HTR-8/SVneo (cell line): ENCODE measurements around the gene C2CD2.
"Not testable (repeated sequence)": the region's sequence is repeated elsewhere in the genome, so short reads cannot be mapped to it uniquely, and the experiment has no call there.

Source experiments
- DNase-seq: peaks from one replicate; pipeline ENCODE4 v3.0.0; 2011; ENCODE audit warnings: low spot score, mixed read lengths; ENCODE audit not compliant: insufficient read length
- FAIRE-seq: peaks from 2 replicates; lab custom pipeline; 2011; peaks lifted over from hg19 to GRCh38; lab: Jason Lieb, UNC

C2CD2 gene

DNA sequence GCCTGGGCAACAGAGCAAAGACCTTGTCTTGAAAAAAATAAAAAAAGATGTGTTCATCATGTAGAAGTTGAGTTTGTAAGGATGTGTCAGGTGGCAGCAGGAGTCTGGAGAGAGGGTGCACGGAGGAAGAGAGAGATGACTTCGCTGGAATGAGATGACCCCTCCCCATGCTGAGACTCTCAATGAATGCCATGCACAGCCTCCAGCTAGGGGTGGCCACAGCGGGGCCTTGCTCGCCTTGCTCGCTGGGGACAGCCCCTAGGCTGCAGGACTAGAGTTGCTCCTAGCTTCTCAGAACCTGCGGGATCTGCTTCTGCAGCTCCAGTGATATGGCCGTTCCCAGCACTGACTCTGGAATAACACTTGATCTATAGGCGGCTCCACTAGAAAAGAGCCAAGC is 6.6 kb upstream of the C2CD2 start:
- DNase-seq (no peak), FAIRE-seq (no peak)

DNA sequence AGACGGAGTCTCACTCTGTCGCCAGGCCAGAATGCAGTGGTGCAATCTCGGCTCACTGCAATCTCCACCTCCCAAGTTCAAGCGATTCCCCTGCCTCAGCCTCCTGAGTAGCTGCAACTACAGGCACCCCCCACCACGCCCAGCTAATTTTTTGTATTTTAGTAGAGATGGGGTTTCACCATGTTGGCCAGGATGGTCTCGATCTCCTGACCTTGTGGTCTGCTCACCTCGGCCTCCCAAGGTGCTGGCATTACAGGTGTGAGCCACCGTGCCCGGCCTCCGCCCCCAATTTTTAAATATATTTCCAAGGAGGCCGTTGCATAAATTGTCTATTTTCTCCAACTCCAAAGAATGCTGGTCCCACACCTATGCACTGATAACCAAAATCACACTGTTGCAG is 5.9 kb upstream of the C2CD2 start:
- not testable (repeated sequence) for FAIRE-seq, DNase-seq

DNA sequence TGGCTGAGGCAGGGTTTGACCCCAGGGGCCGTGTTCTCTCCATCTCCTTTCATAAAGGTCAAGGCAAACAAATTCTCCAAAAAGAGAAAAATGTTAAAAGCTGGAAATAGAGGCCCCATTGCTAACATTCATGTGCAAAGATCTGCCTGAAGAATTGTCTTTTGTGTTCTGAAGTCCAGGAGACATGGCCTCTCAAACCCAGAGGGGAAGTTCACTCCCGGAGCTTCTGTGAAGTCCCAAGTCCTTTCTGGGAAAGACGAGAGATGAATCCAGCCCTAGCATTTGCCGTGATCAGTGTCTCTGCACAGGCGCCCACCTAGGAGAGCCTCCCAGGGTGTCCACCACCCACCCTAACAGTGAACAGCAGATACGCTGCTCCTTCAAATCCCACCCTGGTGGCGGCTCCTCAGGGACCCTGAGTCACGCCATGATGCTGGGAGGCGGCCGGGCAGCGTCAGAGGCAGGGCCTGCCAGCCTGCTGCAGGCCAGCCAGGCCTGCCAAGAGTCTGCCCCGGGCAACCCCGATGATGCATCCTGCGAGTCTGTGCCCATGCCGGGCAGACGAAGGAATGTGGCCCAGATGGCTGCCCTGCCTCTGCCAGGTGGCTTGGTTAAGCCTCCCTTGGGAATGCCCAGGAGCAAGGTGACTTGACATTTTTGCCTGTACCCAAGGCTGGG is 5.2 kb upstream of the C2CD2 start:
- FAIRE-seq, result no peak
- DNase-seq, result no peak

DNA sequence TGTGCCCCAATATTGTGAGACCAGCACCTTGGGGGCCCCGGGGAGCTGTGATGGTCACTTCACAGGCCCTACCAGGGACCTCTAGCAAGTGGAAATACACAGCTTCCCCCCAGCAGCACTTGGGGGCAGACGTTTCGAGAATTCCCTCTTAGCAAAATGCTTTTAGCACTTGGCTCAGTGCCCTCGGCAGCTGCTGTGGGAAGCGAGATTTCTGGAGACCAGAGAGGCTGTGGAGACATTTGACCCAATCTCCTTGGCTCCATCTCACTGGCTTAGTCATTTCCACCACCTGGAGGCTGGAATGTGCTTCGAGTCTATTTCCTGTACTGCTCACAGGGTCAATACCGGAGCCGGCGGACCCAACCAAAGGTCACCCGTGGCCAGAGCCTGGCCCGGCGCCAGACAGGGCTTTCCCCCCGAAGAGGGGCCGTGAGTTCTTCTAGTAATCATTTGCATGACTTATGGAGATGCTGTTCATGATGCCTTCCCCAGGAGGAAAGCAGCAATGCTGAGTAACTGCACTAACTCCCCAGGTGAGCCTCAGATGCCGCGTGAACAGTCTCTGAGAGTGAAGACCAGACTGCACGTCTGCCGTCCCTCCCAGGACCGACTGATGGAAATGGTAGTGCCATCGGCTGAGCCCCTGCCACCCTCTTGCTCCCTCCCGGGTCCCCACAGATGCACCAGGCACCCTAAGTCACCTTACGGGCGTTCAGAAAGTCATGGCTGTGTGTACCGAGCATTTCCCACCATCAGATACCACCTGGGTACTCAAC is 4.4 kb upstream of the C2CD2 start:
- DNase-seq, result peak; percentile 86
- FAIRE-seq, result no peak

DNA sequence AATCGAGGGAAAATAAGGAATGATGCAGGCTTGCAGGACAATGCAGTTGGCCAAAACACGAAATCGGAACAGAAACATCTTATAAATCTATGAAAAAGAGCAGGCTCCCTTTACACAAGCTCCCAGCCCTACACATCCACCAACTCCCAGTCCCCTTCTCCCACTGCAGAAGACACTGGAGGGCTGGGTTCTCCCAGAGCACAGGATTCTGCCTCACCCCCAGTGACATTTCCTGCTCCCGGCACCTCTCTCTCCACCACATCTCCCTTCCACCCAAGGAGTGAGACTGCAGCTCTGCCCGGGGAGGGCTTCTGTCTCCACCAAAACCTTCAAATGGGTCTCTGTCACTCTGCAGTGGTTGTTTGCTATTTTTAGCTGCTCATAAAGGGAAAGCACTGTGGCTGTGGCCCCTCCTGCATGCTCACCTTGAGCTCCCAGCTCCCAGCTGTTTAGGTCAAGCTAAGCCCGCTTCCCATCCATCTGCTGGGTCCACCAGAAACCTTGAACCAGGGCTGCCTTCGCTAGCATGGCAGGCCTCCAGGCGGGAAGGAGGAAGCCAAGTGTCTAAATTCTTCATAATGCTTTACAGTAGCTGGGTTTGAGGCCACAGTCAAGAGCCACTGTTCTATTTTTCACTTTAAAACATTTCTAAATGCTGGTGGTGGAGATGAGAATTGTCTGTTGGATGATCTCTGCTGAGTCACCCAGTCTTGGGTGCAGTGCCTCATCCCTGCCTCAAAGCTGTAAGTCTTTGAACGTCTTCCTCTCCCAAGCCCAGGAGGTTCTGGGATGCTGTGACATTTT is 3.3 kb upstream of the C2CD2 start:
- FAIRE-seq (no peak), DNase-seq (no peak)

DNA sequence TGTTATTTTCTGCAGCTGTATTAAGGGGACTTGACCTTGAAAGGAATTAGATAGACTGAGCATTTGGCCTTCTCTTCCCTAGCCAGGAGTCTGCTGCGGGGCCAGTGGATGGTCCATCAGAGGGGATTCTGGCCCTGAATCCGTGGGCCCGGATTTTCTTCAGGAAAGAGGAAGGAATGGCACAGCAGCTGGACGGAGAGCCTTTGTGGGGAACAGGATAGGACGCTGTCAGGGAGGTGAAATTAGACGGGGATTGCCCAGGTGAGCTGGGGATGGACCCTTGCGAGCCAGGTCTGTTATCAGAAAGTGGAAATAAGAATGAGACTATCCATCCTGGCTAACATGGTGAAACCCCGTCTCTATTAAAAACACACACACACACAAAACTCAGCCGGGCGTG is 1.7 kb upstream of the C2CD2 start:
- no peak for DNase-seq
- FAIRE-seq, result no peak

DNA sequence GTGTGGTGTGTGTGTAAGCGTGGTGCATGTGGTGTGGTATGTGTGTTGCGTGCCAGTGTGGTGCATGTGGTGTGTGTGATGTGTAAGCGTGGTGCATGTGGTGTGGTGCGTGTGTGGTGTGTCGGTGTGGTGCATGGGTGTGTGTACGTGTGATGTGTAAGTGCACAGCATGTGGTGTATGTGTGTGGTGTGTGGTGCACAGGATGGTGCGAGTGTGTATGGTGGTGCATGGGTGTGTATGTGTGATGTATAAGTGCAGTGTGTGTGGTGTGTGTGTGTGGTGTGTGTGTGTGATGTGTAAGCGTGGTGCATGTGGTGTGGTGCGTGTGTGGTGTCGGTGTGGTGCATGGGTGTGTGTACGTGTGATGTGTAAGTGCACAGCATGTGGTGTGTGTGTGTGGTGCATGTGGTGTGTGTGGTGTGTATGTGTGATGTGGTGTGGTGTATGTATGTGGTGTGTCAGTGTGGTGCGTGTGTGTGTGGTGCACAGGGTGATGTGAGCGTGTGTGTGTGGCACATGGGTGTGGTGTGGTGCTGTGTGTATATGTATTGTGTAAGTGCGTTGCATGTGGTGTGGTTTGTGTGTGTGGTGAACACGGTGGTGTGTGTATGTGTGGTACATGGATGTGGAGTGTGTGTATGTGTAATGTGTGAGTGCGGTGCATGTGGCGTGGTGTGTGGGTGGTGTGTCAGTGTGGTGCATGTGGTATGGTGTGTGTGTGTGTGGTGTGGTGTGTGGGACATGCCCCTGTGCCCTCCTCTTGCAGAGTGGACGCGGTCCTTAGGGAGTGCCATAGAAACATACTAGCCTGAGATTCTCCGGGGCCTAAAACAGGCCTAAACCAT is 1.1 kb upstream of the C2CD2 start:
- FAIRE-seq (peak; percentile 99), DNase-seq (no peak)

DNA sequence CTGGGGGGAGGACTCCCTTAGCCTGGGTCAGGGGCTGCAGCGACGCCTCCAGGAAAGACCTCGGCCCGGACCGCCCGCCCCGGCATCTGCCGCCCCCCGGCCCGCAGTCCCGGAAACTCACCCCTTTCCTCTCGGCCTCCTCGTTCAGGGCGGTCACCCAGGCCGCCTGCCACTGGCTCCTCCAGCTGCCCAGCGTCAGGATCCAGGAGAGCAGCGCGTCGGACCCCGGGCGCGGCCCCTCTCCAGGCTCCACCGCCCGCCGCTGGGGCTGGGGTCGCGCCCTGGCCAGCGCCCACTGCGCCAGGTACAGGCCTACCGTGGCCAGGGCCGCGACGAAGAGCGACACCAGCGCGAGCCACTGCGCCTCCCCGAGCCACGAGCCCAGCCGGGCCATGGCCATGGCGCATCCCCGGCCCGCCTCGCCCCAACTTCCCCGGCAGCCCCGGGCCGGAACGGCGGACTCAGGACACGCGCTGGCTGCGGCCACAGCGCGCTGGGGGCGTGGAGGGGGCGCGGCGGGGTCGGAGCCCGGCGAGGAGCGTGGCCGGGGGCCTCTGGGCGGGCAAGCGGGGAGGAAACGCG is 478 bp downstream of the C2CD2 start:
- DNase-seq, result no peak

DNA sequence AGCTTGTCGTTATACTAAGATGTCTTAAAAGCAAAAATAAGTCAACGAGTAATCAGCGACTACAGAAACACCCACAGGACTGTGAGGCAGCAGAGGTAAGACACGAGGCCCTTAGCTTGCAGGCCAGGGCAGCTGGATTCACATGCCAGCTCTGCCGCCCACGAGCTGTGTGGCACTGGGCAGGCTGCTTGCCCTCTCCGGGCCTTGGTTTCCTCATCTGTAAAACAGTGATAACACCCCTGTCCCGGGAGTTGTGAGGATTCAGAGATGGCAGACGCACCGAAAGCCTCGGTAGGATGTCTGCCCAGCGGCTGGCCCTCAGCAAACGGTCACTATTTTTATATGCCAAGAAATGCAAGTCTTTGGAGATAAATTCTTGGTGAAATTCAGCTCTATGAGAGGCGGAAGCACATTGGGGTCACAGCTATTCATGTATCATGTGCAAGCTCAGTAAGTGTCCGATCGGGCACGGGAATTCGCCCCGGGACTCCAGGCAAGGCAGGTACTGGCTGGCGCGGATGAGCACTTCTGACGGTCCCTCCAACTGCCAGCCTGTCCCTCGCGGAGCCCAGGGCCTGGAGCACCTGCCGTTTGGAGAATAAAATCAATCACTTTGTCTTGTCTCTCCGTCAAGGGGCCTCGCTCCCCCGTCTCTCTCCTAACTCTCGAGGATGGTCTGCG is 1.1 kb downstream of the C2CD2 start:
- DNase-seq (no peak), FAIRE-seq (no peak)

More for the DNA sequence above, 478 bp downstream of the C2CD2 start:
- FAIRE-seq, result no peak

DNA sequence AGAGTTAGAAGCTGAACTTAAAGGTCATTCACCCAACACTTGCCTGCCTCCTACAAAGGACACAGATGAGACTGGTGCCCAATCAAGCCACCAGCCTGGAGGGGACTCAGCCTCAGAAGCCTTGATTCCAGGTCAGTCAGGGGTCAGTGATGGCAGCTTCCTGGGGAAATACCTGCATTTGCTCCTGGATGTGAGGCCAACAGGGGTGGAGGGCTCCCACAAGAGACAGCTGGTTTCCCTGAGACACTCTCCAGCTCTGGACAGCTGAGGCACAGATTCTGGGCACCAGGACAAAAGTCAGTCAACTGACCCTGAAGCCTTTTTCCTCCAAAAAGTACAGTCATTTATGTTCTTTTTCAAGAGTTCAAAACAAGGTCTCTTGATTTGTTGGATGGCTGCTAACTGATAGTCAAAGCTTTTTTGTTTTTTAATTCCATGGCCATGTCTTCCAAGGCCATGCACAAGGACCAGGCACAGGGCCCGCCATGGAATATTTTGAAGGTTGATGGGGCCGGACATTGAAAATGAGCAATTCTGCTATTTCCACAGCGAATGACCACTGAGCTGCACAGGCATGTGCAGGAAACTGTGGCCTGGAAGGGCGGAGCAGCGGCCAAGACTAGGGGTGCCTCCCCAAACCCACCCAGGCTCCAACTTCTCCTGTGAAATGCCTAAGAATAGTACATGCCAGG is 1.8 kb downstream of the C2CD2 start:
- DNase-seq, result no peak
- FAIRE-seq, result no peak

DNA sequence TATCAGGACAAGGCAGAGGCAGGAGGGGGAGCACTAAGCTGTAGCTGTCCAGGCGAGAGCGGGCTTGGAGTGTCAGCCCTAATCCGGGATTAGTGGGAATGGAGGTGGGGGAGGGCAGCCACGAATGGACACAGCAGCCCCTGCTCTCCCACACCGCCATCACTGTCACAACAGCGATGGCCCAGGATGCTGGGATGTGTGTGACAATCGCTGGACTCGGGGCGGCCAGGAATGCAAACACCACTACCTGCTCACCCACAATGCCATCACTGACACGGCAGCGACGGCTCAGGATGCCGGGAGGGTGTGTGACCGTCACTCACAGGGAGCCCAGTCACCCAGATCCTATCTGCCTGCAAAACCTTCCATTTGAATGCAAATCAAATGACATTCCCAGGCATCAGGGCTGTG is 2.9 kb downstream of the C2CD2 start:
- DNase-seq (no peak), FAIRE-seq (no peak)

DNA sequence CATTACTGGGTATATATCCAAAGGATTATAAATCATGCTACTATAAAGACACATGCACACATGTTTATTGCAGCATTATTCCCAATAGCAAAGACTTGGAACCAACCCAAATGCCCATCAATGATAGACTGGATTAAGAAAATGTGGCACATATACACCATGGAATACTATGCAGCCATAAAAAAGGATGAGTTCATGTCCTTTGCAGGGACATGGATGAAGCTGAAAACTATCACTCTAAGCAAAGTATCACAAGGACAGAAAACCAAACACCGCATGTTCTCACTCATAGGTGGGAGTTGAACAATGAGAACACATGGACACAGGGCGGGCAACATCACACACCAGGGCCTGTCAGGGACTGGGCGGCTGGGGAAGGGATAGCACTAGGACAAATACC is 4.2 kb downstream of the C2CD2 start:
- not testable (repeated sequence) for DNase-seq, FAIRE-seq

DNA sequence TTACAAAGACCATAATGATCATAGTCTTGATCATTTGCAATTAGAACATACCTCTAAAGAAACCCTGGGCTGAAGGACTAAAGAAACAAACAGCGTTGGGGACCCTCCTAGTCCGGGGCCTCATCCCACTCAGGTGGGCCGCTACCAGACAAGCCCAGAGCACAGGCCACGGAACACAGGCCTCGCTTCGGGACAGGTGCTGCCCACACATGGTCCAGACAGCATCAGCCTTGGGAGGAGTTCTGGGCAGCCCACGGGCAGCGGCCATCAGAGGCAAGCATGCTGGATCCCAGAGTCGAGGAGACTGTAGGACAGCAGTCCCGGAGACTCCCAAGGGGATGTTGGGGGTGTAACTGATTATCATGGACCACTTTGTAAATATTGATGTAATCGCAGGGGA is 4.9 kb downstream of the C2CD2 start:
- FAIRE-seq (no peak), DNase-seq (no peak)

DNA sequence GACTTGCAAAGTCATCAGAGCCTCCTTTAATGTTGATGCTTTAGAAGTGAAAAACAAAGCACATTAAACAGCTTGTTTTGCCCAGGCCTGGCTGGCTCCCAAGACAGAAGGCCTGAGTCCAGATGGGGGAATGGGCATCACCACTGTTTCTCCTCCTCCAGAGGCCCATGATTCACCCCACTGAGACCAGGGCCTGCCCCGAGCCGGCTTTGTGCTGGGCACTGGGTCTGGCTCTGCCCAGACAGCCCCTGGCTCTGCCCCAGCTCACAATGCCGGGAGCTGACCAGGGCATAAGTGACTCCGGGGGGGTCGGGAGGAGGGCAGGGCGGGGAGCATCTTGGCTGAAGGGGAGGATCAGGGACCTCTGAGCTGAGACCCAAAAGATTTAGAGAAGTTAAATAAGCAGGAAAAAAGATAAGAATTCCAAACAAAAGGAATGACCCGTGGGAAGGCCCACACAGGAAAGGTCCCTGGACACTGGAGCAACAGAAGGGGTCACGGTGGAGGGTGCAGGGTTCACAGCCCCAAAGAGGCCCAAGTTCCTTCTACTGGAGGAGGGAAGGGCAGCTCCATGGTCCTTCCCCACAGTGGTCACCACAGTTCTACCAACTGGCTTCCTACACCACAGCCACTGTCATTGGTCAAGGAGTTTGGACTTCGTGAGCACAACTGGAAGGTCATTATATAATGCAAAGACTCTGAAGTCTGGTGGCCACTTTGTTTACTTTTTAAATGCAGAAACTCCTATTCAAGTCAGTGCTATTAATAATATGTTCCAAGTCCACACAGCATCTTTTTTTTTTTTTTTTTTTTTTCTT is 5.5 kb downstream of the C2CD2 start:
- DNase-seq (no peak), FAIRE-seq (no peak)

DNA sequence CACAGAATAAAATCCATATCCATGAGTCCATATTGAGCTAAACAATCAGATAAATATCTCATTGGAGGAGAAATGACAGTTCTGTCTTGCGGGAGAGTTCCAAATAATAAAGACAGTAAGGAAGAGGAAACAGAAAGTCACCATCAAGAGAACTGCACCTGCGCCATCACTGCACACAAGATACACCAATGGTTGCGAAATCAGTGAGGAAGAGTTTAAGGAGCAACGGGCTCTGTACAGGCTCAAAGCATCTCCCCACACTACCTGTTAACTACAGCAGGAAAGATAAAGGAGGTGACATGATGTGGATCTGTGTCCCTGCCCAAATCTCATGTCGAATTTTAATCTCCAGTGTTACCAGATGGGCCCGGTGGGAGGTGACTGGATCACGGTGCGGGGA is 7.8 kb downstream of the C2CD2 start:
- no peak for FAIRE-seq
- no peak for DNase-seq

DNA sequence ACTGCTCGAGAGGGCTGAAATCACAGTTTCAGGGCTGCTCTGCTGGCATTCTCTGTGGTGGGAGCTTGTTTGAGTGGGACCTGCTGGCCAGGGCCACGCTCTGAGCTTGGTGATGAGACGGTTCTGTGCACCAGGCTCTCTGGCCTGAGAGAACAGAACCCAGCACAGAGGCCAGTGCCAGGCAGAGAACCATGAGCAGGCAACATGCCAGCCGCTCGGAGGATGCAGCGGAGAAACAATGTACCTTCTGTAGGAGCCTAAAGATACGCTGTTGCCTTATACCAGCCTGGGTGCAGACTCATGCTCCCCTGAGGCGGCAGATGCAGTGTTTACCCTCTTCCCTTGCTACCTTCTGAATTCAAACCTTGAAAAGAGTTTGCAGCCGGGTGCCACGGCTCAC is 10.0 kb downstream of the C2CD2 start:
- DNase-seq (no peak), FAIRE-seq (no peak)

DNA sequence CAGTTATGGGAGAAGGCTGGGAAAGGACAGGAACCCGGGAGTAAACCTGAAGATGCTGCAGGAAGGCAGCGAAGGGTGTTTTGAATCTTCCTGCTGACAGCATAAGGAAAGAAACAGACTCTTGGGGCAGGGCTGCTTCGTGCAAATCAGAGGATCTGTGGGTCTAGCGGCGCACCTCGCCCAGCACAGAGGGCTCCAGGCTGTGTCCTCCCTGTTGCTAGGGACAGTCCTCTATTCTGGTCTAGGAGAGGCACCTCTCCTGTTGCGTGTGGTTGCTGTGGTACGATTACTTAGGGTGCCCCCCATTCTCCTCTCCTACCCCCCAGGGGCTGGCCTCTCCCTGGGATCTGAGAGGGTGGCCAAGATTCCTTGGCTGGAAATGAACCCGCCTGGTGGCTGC is 11.4 kb downstream of the C2CD2 start:
- no peak for DNase-seq
- no peak for FAIRE-seq

DNA sequence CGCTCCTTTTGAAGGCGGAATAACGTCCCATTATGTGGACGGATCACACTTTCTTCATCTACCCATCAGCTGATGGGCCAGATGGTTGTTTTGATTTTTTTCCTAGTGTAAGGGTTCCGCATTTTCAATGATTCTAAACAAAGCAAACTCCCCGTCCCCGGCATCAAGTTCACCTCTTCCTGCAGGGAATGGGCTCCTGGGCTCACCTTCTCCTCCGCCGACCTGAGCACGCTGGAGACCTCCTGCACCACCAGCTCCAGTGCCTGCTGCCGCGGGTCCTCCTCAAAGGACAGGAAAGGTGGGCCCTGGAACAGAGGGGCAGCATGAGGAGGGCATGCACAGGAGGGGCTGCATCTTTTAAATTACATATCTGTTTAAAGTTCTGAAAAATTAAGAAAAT is 11.9 kb downstream of the C2CD2 start:
- FAIRE-seq, result no peak
- DNase-seq, result no peak
